ENCODE measurements around the gene TET1. TPM values are rescaled to one million over a fixed set of nuclear protein-coding genes. Genes with fewer than 3 reads are reported as not detected.
"Not testable (repeated sequence)": the region's sequence is repeated elsewhere in the genome, so short reads cannot be mapped to it uniquely, and the experiment has no call there.

TET1 gene
- polyA plus RNA-seq, 3 donors = 9.3 to 11.7 (median 9.6) TPM

DNA sequence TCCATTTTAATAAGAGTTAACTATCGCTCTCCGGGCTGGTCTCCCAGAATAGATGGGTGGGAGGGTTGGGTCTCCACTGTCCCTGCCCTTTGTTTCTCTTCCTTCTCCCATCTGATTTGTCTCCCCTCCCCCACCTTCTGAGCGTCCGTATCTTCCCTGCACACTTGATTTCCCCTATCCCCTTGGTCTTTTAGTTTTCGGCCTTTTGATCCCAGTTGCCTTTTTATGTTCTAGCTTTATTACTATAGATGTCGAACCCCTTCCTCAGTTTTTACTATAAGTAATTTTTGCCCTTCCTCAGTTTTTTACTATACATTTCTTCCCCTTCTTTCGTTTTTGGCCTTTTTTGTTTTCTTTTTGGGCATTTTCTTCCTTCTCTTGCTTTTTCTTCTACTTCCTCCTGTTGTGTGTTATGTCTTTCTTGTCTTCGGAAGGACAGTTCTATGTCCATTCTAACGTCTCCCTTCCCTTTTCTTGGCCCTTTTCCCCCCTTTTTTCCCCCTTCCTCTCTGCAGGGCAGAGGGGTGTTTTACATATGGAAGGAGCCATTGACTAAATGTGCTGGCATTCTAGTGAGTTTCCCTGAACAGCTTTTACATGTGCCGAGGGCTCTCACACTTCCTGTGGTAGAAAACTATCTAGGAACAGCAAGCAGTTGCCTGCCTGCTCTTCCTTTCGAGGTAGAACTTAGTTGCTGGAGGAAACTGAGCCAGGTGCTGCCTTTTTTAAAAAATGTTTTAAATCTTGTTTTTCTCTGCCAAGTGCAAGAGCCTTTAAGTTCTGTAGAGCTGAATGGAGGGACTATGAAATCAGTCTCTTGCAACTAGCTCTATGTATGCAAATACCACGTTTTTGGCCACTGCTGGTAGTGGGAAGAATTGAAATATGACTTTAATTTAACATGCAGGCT lies 2.8 kb downstream of the TET1 start:
- DNase-seq (ENCODE audit: low read depth in 3 of 3, low spot score in 2 of 3) = no peak

DNA sequence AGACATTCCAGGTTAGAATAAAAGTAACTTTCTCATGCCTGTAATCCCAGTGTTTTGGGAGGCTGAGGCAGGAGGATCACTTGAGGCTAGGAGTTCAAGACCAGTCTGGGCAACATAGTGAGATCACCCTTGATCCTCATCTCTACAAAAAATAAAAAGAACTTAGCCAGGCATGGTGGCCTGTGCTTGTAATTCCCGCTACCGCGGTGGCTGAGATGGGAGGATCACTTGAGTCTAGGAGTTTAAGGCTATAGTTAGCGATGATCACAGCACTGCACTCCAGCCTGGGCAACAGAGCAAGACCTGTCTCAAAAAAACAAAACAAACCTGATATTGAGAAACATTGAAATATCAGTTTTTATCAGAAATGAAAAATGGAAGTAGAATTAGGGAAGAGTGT lies 4.6 kb downstream of the TET1 start:
- no peak for DNase-seq (ENCODE audit: low read depth in 3 of 3, low spot score in 2 of 3)

DNA sequence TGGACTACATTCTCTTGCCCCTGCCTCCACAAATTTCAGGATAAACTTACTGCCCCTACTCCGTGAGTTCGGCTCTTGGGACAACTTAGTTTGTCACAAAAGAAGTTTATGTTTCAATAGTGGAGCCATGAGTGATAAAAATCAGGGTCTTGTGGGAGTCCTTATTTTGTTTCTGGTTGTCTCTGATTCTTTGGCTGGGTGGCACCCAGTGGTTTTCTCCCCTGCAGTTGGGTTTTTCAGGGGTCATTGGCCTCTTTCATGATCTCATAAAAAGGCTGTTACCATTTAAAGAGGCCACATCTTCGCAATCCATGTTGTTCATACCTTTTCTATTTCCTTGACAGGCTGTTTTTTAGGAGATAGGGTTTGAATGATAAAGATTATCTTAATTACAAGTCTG lies 5.5 kb downstream of the TET1 start:
- no peak for DNase-seq (ENCODE audit: low read depth in 3 of 3, low spot score in 2 of 3)

DNA sequence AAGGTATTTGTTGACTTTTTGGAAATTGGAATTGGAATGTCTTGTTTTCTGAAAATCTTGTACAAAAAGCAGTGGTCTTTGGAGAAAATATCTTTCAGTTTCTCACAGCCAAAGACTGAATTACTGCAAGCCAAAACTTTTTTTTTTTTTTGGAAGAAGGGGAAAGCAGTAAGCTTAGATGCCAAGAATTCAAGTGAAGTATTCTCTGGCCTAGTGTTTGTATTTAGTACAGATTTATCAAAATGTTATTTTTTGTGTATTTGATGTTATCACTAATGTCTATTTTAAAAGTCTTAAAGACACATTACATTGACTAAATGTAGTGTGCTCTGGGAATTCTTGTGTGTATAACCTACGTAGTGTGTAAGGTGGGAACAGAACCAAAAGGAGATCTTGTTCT lies 6.2 kb downstream of the TET1 start:
- DNase-seq (ENCODE audit: low read depth in 3 of 3, low spot score in 2 of 3) = no peak

DNA sequence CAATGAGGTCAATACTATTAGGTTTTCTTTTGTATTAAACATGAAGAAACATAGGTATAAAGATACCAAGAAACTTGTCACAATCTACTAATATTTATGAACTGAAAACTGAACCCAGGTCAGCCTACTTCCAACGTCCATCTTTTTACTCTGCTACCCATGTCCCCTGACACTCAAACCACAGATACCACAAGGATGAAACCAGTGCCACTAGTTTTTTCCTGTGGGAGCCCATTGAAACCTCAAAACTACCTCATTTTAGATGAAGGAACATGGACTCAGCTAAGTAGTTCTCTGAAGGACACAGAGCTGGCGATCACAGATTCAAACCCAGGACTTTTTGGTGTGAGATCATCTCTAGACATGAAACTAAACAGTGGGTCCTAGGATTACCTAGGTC lies 6.8 kb downstream of the TET1 start:
- no peak for DNase-seq (ENCODE audit: low read depth in 3 of 3, low spot score in 2 of 3)

DNA sequence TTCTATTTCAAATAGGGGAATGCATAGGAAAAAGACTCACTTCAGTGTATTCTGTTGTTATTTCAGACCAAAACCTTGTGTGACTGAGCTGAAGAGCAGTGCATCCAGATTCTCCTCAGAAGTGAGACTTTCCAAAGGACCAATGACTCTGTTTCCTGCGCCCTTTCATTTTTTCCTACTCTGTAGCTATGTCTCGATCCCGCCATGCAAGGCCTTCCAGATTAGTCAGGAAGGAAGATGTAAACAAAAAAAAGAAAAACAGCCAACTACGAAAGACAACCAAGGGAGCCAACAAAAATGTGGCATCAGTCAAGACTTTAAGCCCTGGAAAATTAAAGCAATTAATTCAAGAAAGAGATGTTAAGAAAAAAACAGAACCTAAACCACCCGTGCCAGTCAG lies 12.0 kb downstream of the TET1 start:
- no peak for DNase-seq (ENCODE audit: low read depth in 3 of 3, low spot score in 2 of 3)

DNA sequence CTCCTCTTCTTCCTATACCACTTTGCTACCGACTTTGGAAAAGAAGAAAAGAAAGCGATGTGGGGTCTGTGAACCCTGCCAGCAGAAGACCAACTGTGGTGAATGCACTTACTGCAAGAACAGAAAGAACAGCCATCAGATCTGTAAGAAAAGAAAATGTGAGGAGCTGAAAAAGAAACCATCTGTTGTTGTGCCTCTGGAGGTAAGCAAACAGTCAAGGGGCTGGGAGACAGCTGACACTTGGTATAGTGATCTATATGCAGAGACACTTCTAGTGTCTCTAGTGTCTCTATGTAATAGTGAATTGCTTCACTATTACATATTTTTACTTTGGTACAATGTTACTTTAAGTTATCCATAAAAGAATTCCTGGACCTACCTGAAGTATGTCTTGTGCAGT lies 13.9 kb downstream of the TET1 start:
- DNase-seq (ENCODE audit: low read depth in 3 of 3, low spot score in 2 of 3) = no peak

DNA sequence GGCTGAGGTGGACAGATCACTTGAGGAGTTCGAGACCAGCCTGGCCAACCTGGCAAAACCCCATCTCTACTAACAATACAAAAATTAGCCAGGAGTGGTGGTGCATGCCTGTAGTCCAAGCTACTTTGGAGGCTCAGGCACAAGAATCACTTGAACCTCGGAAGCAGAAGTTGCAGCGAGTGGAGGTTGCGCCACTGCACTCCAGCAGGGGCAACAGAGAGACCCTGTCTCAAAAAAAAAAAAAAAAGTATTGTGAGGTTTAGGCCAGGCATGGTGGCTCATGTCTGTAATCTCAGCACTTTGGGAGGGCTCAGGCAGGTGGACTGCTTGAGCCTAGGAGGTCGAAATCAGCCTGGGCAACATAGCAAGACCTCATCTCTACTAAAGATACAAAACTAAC lies 16.0 kb downstream of the TET1 start:
- DNase-seq (ENCODE audit: low read depth in 3 of 3, low spot score in 2 of 3) = no peak

DNA sequence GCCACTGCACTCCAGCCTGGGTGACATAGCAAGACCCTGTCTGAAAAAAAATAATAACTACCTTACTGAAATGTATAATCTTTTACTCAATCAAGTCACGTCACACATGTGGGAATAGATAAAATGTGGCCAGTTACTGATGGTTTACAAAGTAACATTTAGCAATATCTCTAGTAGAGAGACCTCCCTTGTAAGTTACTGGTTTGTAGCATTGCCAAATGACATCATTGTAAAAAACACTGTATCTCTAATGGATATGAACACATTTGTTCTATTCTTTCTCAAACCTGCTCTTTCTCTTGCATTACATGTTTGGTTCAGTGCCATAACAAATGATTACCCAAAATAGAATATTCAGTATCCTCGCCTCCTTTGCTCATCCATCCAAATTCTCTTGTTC lies 18.8 kb downstream of the TET1 start:
- DNase-seq (ENCODE audit: low read depth in 3 of 3, low spot score in 2 of 3) = no peak

DNA sequence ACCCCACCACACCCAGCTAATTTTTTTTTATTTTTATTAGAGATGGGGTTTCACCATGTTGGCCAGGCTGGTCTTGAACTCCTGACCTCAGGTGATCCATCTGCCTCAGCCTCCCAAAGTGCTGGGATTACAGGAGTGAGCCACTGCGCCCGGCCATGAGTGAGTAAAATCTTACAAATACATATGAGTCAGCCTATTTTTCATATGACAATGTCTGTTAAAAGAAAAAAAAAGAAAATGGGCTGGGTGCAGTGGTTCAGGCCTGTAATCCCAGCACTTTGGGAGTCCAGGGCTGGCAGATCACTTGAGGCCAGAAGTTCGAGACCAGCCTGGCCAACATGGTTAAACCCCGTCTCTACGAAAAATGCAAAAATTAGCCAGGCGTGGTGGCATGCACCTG lies 24.1 kb downstream of the TET1 start:
- not testable (repeated sequence) for DNase-seq (ENCODE audit: low read depth in 3 of 3, low spot score in 2 of 3)

DNA sequence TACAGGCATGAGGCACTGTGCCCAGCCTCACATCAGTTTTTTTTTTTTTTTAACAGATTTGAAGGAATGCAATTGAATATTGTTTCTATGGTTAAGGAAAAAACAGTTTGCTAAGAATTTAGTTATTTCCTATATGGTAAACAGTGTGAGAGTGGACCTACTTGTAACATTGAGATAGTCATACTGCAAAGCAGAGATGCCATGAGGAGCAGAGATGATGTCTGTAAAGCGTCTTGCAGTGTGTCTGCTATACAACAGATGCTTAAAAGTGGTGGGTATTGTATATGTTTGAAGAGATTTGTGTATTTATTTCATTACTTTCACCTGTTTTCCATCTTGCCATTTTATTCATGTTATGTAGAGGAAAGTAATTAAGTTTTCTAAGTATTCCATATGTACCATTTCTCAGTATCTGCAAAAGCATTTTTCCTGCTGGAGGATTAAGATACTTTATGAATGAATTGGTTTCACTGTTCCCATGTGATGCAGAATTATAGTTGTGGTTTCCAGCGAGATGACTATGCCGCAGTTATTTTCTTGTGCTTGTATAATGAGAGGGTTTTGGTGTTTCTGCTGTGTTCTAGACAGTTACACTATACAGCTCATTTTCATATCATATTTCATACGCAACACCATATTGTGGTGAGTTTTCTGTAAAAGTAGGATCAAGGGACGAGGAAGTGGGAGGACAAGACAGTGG lies 26.6 kb downstream of the TET1 start:
- no peak for DNase-seq (ENCODE audit: low read depth in 3 of 3, low spot score in 2 of 3)

DNA sequence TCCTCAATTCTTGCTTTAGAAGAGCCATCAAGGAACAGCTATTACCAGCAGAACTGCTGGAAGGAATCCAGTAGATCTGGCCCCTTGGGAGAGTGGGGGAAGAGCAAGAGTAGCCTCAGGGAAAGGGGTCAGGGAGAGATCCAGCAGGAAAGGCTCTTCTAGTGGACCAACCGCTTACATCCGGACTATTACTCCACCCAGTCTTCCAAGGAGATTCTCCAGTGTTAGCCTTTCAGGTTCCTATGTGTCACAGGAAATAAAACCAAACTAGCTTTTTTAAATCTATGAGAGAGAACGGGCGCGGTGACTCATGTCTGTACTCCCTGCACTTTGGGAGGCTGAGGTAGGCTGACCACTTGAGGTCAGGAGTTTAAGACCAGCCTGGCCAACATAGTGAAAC lies 34.3 kb downstream of the TET1 start:
- DNase-seq (ENCODE audit: low read depth in 3 of 3, low spot score in 2 of 3) = no peak

DNA sequence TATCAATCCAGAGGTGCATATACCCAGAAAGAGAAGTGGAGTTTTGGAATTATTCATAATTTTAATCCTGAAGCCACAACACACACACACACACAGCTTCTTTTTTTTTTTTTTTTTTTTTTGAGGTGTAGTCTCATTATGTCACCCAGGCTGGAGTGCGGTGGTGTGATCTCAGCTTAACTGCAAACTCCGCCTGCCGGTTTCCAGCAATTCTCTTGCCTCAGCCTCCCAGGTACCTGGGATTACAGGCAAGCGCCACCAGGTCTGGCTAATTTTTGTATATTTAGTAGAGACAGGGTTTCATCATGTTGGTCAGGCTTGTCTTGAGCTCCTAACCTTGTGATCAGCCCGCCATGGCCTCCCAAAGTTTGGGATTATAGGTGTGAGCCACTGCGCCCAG lies 35.4 kb downstream of the TET1 start:
- DNase-seq (ENCODE audit: low read depth in 3 of 3, low spot score in 2 of 3) = no peak

DNA sequence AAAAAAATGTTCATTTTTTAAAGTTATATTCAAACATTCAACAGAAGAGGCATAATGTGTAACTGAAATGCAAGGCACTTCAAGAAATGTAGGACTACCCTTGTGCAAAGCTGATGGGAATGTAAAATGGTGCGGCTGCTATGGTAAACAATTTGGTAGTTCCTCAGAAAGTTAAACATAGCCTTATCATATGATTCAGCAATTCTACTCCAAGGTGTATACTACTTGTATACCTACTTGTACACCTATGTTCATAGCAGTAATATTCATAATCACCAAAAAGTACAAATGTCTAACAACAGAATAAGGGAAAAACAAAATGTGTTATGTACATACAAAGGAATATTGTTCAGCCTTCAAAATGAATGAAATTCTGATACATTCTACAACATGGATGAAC lies 37.3 kb downstream of the TET1 start:
- DNase-seq (ENCODE audit: low read depth in 3 of 3, low spot score in 2 of 3) = no peak

DNA sequence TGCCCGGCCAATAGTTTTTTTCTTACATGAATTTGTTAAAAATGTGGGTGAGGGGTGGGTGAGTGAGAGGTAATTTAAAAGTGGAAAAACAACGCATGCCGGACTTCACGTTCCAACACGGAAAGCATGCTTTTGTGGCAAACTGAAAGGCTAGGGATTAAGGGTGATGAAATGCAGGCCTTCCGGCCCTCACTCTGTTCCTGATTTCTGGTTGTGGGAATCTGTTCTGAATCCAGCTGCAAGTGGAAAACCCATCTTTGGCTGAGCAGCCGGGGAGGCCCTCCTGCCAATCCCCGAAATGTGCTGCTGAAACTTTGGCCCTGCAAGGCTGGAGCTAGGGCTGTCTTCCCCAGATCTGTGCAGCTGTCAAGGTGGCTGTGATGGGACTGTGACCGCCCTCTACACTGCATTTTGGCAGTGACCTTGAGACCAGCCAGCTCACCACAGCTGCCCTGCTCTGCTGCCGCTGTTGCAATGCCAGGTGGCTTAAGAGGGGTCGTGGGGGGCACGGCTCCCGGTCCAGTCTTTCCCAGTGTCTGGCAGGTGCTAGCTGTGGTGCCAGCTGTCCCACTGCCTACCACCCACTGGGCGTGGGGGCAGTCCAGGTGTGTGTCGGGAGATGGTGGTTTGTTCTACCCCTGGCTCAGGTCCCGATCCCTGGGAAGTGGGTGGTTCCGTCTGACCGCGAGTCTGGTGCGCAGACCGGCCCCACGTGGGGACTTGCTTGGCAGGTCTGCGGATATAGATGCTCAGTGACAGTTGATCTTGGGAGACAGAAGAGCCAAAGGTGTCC lies 39.0 kb downstream of the TET1 start:
- DNase-seq (ENCODE audit: low read depth in 3 of 3, low spot score in 2 of 3) = no peak

DNA sequence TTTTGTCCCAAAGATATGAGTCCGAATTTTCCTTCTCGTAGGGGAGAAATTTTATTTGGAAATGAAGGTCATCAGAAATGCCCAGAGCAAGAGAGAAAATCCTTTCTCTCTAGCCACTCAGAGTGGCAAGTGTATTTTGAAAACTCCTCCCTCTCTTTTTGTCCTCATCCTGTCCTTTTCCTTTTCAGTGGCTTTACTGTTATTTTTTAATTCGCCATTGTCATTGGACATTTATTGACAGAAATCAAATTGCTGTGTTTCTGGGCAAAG lies 39.6 kb downstream of the TET1 start:
- no peak for DNase-seq (ENCODE audit: low read depth in 3 of 3, low spot score in 2 of 3)

DNA sequence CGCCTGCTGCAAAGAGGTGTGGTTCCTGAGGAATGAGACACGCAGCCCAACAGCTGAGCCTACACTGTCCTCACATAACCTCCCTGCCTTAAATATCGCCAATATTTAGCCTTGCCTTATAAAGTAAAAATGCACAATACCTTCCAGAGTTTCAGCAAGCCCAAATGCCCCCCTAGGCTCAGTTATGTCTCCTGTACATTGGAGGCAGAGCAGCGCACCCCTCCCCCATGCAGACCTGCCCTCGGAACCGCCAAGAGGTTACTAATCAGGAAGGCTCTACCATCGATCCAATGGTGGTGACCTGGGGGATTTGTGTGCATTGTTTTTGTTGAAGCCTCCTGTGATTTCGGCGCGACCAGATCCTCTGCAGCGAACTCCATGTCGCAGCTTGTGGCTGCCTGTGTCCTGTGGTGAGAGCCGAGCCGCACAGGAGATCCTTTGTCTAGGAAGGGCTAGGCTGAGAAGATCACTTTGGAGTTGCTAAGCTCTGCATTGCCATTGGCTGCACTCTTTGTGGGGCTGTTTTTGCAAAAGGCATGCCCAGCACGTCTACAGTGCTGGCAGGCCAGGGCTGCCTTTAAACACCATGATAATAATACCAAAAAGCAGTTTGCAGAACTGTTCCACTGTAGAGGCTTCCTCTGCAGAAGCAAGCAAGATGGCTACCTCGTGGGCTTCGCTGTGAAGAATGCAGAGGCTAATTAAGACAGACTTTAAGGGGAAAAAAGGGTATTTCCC lies 40.1 kb downstream of the TET1 start:
- peak; percentile 69 to 84 (median 73) for DNase-seq (ENCODE audit: low read depth in 3 of 3, low spot score in 2 of 3)

DNA sequence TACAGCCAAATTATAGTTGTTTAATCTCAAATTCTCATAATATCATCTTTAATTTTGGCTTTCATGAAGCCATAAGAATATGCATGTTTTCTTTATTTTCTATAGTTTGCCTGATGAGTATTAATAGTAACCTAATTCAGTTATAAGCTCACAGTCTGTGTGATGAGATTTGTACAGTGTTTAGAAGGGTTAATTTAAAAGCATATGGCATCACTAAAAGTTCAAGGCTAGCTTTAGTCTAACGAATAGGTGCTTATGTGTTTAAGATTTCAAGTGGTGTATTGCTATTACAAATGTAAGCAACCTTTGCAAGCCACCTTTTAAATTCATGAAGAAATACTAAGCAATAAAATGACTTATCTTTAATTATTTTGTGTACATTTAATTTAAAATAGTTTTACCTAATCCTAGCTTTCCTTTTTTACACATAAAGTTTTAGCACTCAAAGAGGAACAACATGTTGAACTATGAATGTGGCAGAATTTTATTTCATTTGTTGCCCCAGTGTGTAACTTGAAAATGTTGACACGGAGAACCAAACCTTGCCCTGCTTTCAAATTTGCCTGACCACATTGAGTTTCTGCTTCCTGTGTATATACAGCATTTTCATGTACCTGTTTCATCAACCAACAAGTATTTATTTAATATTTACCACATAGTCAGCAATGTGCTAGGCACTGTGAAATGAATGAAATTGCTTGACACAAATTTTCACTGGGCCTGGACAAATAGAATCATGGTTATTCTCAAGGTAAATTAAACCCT lies 41.5 kb downstream of the TET1 start:
- DNase-seq (ENCODE audit: low read depth in 3 of 3, low spot score in 2 of 3) = no peak

DNA sequence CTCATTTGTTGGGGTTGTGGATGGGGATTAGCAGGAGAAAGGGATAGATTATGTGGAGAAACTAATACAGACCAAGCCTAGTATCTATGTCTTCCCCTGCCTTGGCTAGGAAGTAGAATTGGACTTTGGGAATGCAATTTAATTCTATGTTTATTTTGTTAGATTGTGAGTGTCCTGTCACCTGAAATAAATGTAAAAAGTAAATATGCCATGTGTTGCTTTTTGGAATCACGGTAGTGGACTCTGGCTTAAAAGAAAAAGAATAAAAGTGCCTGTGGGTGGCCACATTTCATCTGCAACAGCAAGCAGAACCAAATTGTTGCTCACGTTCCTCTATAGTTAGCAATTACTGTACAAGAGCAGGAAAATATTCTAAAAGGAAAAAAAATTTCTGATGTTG lies 42.3 kb downstream of the TET1 start:
- no peak for DNase-seq (ENCODE audit: low read depth in 3 of 3, low spot score in 2 of 3)

DNA sequence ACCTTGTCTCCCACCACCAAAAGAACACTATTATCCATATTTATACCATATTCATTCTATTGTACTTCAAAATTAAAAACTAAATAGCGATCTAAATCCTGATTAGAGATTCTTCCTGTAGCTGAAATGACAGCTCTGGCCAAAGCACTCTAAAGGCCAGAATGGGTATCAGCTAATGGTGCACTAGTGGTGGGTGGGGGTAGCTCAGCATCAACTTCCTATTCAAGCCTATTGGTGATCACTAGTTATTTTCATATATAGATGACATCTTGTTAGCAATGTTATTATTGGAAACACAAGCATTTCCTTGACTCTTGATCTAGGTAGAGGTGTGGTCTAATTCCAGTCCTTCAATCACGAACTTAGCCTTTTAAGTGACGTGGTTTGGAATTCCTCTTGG lies 43.6 kb downstream of the TET1 start:
- no peak for DNase-seq (ENCODE audit: low read depth in 3 of 3, low spot score in 2 of 3)
